IPS DF 6.9 (cell line): Measurements from ENCODE around the gene NRXN3.

Source experiments
- DNase-seq: peaks from one replicate; pipeline ENCODE4 v3.0.0-alpha.2; 2013; ENCODE audit warnings: low read depth, low spot score
- H3K27ac ChIP-seq: one replicate; pipeline ENCODE4 v1.5.1; 2013; ENCODE audit warnings: low read length, control low read depth
- H3K27me3 ChIP-seq: 2 replicates; pipeline ENCODE4 v1.6.1; 2013; ENCODE audit warnings: mild to moderate bottlenecking, low read length; ENCODE audit not compliant: control insufficient read depth, insufficient read depth
- H3K36me3 ChIP-seq: 2 replicates; pipeline ENCODE4 v1.6.1; 2013; ENCODE audit warnings: low read length; ENCODE audit not compliant: control insufficient read depth, insufficient read depth
- H3K4me1 ChIP-seq: 2 replicates; pipeline ENCODE4 v1.6.1; 2013; ENCODE audit warnings: low read length; ENCODE audit not compliant: control insufficient read depth, insufficient read depth
- H3K4me3 ChIP-seq: 2 replicates; pipeline ENCODE4 v1.5.1; 2013; ENCODE audit warnings: mild to moderate bottlenecking, low read length
- H3K9me3 ChIP-seq: 2 replicates; pipeline ENCODE4 v1.6.1; 2013; ENCODE audit warnings: low read length, inconsistent platforms; ENCODE audit not compliant: control insufficient read depth, insufficient read depth
- WGBS: extraction: QIAGEN DNeasy Blood & Tissue Kit; methylation state at CpG from one replicate; pipeline ENCODE4 v1.1.7; 2013; ENCODE audit warnings: mixed read lengths, missing lambda C conversion rate; ENCODE audit not compliant: insufficient read length, insufficient coverage; 5-methylcytosine and 5-hydroxymethylcytosine counted together

NRXN3 gene

GRCh38 chr14:79254069-79254775 is 1084.0 kb downstream of the NRXN3 start:
- no peaks in the 10 kb centered on the region for H3K36me3 ChIP-seq
- no CpG with 5 or more reads among the region's 3 CpGs for WGBS
- no peaks in the 10 kb centered on the region for H3K9me3 ChIP-seq
- no peak for DNase-seq
- H3K4me3 ChIP-seq = no peak overlapping the region
- no peaks in the 10 kb centered on the region for H3K27me3 ChIP-seq
- no peaks in the 10 kb centered on the region for H3K4me1 ChIP-seq
- no peak overlapping the region for H3K27ac ChIP-seq

- no peak for DNase-seq
- Histone ChIP-seq H3K4me3 (no peak overlapping the region), H3K4me1 (no peaks in the 10 kb centered on the region), H3K36me3 (no peaks in the 10 kb centered on the region), H3K27ac (no peak overlapping the region), H3K27me3 (no peaks in the 10 kb centered on the region), H3K9me3 (no peaks in the 10 kb centered on the region)
- WGBS = no CpG with 5 or more reads among the region's 2 CpGs
Measured at GRCh38 chr14:79256380-79256779, 1086.2 kb downstream of the NRXN3 start.

- Histone ChIP-seq H3K36me3 (no peaks in the 10 kb centered on the region), H3K4me1 (no peaks in the 10 kb centered on the region), H3K27ac (no peak overlapping the region), H3K27me3 (no peaks in the 10 kb centered on the region), H3K4me3 (no peak overlapping the region), H3K9me3 (no peaks in the 10 kb centered on the region)
- no peak for DNase-seq
- no CpG with 5 or more reads among the region's 3 CpGs for WGBS
Measured at GRCh38 chr14:79260406-79260805, 1090.2 kb downstream of the NRXN3 start.

DNA sequence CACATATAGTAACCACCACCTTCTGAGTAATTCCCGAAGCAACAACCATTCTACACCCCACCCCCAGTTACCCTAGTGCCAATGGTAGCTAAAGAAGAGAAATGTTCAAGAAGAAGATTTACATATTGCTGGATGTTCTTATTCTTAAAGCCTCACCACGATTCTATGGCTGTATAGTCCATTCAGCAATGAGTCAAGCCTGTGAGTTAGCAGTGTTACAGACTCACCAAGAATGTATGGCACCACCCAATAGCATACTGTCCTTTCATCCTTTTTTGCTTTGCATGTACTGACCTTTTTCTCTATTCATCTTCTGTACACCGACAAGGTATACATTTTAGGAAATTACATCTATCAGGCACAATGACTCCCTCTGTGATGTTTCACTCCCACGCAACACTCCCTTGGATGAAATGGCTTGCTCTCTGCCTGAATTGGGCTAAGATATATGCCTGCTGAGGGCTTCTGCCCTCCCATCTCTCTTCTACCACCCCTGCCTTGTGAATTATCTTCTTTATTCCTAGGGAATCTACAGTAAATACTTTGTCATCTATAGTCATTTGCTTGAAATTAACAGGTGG is 1095.3 kb downstream of the NRXN3 start:
- Histone ChIP-seq H3K4me1 (no peaks in the 10 kb centered on the region), H3K36me3 (no peaks in the 10 kb centered on the region), H3K9me3 (no peaks in the 10 kb centered on the region), H3K4me3 (no peak overlapping the region), H3K27ac (no peak overlapping the region), H3K27me3 (no peaks in the 10 kb centered on the region)
- no CpG with 5 or more reads among the region's 4 CpGs for WGBS
- DNase-seq = no peak

DNA sequence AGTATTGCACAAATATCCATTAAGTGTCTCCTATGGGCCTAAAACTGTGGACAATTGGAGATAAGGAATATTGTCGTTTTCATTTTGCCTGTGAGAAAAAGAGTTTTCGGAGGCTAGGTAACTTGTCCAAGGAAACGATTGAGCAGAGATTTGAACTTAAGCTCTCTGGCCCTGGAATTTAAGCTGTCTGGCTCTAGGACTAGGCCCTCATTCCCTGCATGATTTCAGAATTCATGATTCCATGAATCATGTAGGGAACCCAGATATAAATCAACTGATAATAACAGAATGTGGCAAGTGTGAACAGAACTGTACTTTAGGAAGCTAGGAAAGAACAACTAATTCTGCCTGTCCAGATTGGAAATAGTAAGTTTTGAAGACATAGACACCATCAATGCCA is 1100.2 kb downstream of the NRXN3 start:
- Histone ChIP-seq H3K27me3 (no peaks in the 10 kb centered on the region), H3K27ac (no peak overlapping the region), H3K4me3 (no peak overlapping the region), H3K9me3 (no peaks in the 10 kb centered on the region), H3K36me3 (no peaks in the 10 kb centered on the region), H3K4me1 (no peaks in the 10 kb centered on the region)
- no CpG with 5 or more reads among the region's 3 CpGs for WGBS
- no peak for DNase-seq

- no peaks in the 10 kb centered on the region for H3K4me1 ChIP-seq
- DNase-seq = no peak
- H3K27me3 ChIP-seq = no peaks in the 10 kb centered on the region
- no peak overlapping the region for H3K4me3 ChIP-seq
- H3K27ac ChIP-seq = no peak overlapping the region
- no peaks in the 10 kb centered on the region for H3K36me3 ChIP-seq
- no peaks in the 10 kb centered on the region for H3K9me3 ChIP-seq
Measured at GRCh38 chr14:79271122-79271521, 1100.9 kb downstream of the NRXN3 start.

- Histone ChIP-seq H3K4me3 (no peak overlapping the region), H3K36me3 (no peaks in the 10 kb centered on the region), H3K4me1 (peaks cover 2% of the 10 kb centered on the region), H3K27me3 (peaks cover 4% of the 10 kb centered on the region; the same call in 1 of the 2 replicates), H3K27ac (no peak overlapping the region), H3K9me3 (no peaks in the 10 kb centered on the region)
- DNase-seq = no peak
- WGBS = no CpG with 5 or more reads among the region's 2 CpGs
Measured at GRCh38 chr14:79274641-79275291, 1104.6 kb downstream of the NRXN3 start.

DNA sequence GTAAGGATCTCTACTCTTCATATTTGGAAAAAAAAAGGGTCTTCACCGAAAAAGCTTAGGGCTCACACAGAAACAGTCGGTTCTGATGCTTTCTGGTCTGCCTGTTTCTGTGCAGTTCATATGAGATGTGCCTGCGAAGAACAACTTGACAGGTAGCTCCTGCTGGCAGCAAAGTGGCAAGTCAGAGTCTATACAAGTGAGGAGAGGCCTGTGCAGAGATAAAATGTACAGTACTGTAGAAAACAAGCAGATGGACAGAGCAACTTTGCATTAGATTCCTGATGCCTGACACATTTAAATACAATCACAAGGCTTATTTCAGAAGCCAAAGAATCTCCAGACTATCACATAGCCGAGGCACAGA is 1105.1 kb downstream of the NRXN3 start:
- no peak for DNase-seq
- no peak overlapping the region for H3K4me3 ChIP-seq
- no peaks in the 10 kb centered on the region for H3K9me3 ChIP-seq
- no peak overlapping the region for H3K27ac ChIP-seq
- H3K36me3 ChIP-seq = no peaks in the 10 kb centered on the region
- peaks cover 2% of the 10 kb centered on the region for H3K4me1 ChIP-seq
- WGBS = no CpG with 5 or more reads among the region's 4 CpGs
- peaks cover 7% of the 10 kb centered on the region; the same call in 1 of the 2 replicates for H3K27me3 ChIP-seq

GRCh38 chr14:79278286-79278797 is 1108.2 kb downstream of the NRXN3 start:
- Histone ChIP-seq H3K27me3 (peaks cover 16% of the 10 kb centered on the region; the same call in 1 of the 2 replicates), H3K9me3 (no peaks in the 10 kb centered on the region), H3K4me3 (peak overlapping the region; percentile 62; the same call in 1 of the 2 replicates), H3K4me1 (peaks cover 4% of the 10 kb centered on the region), H3K27ac (no peak overlapping the region), H3K36me3 (no peaks in the 10 kb centered on the region)
- no CpG with 5 or more reads among the region's 18 CpGs for WGBS
- no peak for DNase-seq

- no peaks in the 10 kb centered on the region for H3K9me3 ChIP-seq
- H3K27me3 ChIP-seq = peaks cover 16% of the 10 kb centered on the region; the same call in 1 of the 2 replicates
- H3K4me3 ChIP-seq = peak overlapping the region; percentile 62; the same call in 1 of the 2 replicates
- peaks cover 4% of the 10 kb centered on the region for H3K4me1 ChIP-seq
- H3K27ac ChIP-seq = no peak overlapping the region
- no CpG with 5 or more reads among the region's 67 CpGs for WGBS
- no peaks in the 10 kb centered on the region for H3K36me3 ChIP-seq
- DNase-seq = peak; percentile 80
Measured at GRCh38 chr14:79278798-79279644, 1108.8 kb downstream of the NRXN3 start.
